ENCODE results near the gene ADARB2. TPM values are rescaled to one million over a fixed set of nuclear protein-coding genes. Genes with fewer than 3 reads are reported as not detected.

ADARB2 gene
- total and polyA plus RNA-seq, 10 of the 15 experiments (the other 5 are each of a cell fraction or from before 2014, with no cell fraction given) = 0.02 to 4.1 (median 0.76) TPM

GRCh38 chr10:1498746-1499358, 238.5 kb downstream of the ADARB2 start (continued):
- no peak for TF ChIP-seq ZBTB40 (IDR thresholded peaks at IDR 0.05; ENCODE audit: borderline replicate concordance)
- TF ChIP-seq MLLT1 (IDR thresholded peaks at IDR 0.05) = no peak
- TF ChIP-seq PAX8 (IDR thresholded peaks at IDR 0.05) = no peak
- TF ChIP-seq KLF5 (IDR thresholded peaks at IDR 0.05; ENCODE audit: partially characterized antibody) = no peak
- TF ChIP-seq SUPT20H (IDR thresholded peaks at IDR 0.05; ENCODE audit: borderline replicate concordance, control insufficient read depth, low read depth, low read length) = no peak
- no peak for TF ChIP-seq CUX1 (IDR thresholded peaks at IDR 0.05; ENCODE audit: insufficient replicate concordance, low read depth, low read length)
- TF ChIP-seq MTA2 (IDR thresholded peaks at IDR 0.05; ENCODE audit: low read depth) = peak; percentile 59
- no peak for TF ChIP-seq SIX5 (IDR thresholded peaks at IDR 0.05; ENCODE audit: low read depth, low read length, severe bottlenecking)
- TF ChIP-seq BRCA1 (IDR thresholded peaks at IDR 0.05; ENCODE audit: low read depth, low read length) = no peak
- TF ChIP-seq SREBF1 (IDR thresholded peaks at IDR 0.05; ENCODE audit: low read length) = no peak
- TF ChIP-seq JUNB (IDR thresholded peaks at IDR 0.05) = peak; percentile 37
- TF ChIP-seq RCOR1 (conservative IDR thresholded peaks at IDR 0.05; ENCODE audit: low read depth, low read length) = no peak
- no peak for TF ChIP-seq HDAC2 (IDR thresholded peaks at IDR 0.05)
- TF ChIP-seq EED (IDR thresholded peaks at IDR 0.05; ENCODE audit: low read depth) = no peak
- no peak for TF ChIP-seq CEBPZ (IDR thresholded peaks at IDR 0.05; ENCODE audit: low read depth, low read length)
- TF ChIP-seq ZZZ3 (IDR thresholded peaks at IDR 0.05; ENCODE audit: control insufficient read depth, insufficient read length, low read depth) = no peak
- no peak for TF ChIP-seq SMAD5 (IDR thresholded peaks at IDR 0.05; ENCODE audit: low read depth)

All from GM12878 (cell line).